H54 (cell line): ENCODE results near the gene PELI2.

Source experiments
- DNase-seq: peaks from one replicate; pipeline ENCODE4 v3.0.0; 2011; ENCODE audit warnings: low spot score, mixed read lengths; ENCODE audit not compliant: insufficient read length
- FAIRE-seq: peaks from 3 replicates; lab custom pipeline; 2011; peaks lifted over from hg19 to GRCh38; lab: Jason Lieb, UNC
- POLR2A ChIP-seq: IDR thresholded peaks from 2 replicates; pipeline ENCODE4 v1.6.1; 2011; ENCODE audit warnings: low read depth, mild to moderate bottlenecking, low read length

Gene PELI2

DNA sequence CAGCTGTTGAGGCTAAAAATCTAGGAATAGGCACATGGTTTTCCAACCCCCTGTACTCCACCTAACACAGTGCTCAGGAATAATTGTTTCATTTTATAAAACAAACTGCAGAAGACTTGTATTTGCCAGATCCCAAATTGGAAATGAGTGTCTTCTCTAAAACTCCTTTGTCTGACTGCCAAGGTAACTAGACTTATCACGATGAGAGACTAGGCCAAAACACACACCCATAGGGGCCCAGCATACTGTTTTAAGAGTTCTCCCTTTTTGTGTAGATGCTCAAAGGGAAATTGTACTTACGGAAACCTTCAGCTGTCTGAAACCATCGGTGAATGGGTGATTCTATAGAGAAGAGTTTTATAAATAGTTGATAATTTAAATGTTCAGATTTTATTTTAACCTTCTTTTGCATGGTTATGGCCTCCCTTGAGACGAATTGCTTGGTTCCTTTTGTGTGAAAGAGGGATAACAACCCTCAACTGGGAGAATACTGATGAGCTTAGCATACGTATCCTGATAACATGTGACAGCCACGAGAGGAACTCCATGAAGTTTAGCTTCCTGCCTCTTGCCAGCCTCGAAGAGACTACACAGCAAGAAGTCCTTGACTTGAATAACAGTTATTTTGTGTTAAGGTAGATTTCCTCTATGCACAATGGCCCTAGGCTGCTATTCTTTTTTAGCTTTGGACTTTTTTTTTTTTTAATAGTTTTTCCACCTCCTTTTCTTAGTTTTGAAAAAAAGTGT, 103.3 kb downstream of the PELI2 start:
- DNase-seq (no peak), FAIRE-seq (no peak)
- TF ChIP-seq POLR2A: no peak

DNA sequence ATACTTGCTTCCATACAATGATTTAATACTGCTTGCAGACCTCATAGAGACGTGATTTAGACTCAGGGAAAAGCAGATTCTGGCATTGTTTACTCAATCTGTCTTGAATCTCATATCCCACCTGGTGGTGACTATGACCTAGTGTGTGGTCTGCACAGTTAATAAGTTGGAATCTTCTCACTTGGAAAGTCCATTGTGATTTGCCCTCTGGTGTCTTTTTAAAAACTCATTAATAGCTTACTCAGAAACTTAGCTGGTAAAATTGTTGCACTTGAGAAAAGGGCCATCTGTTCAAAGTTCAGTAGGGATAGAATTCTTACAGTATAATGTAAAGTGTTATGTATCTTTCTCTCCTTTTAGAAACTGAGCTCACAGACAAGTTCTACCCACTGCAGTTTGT, 106.0 kb downstream of the PELI2 start:
- no peak for FAIRE-seq
- no peak for DNase-seq
- TF ChIP-seq POLR2A: no peak

DNA sequence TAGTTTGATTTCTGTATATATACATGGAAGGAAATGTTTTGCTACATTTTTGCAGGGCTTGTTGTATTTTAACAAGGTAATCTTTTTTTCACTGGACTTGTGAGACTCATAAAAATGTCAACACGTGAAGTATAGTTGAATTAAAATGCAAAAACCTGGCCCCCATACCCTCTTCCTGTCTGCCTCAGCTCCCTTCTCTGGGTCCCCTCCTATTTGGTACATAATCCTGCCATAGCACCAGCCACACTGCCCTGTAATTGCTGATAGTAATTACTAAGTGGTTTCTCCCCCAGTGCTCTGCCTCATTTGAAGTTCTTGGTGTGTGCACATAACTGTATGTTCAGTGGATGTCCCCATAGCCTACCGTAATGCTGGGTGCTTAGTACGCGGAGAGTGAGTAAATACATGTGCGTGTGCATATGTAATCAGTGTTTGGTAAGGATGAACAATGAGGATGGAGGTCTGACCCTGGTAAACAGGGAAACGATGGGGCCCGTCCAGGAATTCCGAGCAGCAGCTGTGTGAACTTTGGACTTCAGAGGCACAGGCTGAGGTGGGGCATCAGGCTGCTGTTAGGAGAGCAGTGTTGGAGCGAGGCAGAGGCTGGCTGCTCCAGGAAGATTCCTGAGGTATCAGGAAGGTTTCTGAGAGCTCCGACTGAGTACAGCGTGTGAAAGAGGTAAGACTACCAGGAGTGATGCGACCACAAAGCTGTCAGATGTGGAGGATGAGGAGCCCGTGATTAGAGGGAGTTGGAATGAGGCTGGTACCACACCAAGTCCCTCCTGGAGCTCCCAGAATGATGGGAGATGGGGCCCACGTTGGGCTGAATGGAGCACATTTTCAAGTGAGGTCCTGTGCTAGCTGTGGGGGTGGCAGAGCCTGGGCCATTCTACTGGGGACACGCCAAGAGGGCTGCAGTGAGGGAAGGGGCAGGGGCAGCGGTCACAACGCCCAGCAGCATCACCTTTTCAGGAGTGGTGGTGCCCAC, 106.8 kb downstream of the PELI2 start:
- no peak for TF ChIP-seq POLR2A
- DNase-seq (no peak), FAIRE-seq (no peak)

DNA sequence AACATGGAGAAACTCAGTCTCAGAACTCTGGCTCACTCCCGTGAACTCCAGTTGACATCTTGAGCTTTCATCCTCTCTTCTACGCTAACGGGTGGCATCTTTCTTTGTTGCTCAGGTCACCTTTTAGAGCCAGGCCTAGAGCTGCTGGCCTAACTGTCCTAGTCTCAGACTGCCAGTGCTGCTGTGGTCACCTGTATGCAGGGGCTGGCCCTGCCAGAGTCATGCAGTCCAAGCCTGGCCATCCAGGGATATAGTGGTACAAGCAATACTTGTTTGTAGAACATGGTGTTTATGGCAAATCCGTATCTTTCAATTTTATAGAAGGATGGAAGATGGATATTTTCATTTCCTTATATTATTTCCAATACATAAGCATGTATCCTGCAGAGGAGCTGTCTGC, 117.2 kb downstream of the PELI2 start:
- TF ChIP-seq POLR2A: no peak
- no peak for FAIRE-seq

DNA sequence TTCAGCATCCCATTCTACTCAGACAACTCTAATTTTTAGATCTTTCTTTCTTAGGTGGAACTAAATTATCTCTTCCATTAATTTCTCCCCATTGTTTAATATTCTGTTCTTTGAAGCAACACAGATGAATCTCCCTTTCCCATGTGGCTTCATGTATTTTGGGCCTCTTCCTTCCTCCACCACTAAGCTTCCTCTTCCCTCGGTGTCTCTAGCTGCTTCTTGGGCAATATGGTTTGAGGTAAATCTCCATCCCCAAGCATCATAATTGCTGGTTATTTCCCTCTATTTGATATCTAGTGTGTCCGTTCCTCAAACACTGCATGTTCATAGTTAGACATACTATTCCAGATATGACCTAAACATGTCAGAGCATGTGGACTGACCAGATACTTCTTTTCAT, 119.2 kb downstream of the PELI2 start:
- no peak for TF ChIP-seq POLR2A
- DNase-seq: no peak
- FAIRE-seq: no peak

More for the DNA sequence above, 117.2 kb downstream of the PELI2 start:
- DNase-seq: no peak

DNA sequence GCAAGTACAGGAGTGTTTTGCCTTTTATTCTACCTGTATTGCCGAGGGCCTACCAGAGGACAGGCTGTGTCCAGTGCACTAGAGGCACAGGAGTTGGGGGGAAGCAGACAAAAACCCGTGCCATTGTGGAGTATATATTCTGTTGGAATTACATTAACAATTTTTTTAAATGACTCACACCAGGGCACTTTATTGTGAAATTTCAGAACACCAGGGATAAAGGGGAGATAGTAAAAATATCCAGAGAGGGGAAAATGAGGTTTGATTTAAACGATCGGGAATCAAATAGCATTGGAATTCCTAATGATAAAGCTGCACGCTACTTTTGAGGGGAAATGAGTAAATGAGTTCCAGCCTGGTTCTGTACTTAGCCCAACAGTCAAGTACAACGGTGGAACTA, 123.2 kb downstream of the PELI2 start:
- no peak for DNase-seq
- TF ChIP-seq POLR2A: no peak
- no peak for FAIRE-seq

DNA sequence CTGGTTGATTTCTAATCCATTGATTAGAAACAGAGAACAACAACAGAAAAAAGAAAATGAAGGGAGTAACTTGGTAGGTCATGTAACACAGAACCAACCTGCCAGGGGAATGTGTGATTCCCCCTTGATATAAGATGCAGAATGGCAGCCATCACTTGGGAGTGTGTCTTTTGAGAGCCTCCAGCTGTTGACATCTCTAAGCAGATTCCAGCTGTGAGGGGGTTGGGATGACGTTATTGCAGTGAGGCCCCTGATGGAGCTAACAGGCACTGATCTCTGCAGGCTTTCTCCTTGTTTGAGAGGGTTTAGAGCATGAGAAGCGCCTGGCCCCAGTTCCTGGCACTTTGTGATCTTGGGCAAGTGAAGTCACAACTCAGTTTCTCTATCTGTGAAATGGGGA, 124.9 kb downstream of the PELI2 start:
- no peak for TF ChIP-seq POLR2A
- no peak for DNase-seq
- no peak for FAIRE-seq

DNA sequence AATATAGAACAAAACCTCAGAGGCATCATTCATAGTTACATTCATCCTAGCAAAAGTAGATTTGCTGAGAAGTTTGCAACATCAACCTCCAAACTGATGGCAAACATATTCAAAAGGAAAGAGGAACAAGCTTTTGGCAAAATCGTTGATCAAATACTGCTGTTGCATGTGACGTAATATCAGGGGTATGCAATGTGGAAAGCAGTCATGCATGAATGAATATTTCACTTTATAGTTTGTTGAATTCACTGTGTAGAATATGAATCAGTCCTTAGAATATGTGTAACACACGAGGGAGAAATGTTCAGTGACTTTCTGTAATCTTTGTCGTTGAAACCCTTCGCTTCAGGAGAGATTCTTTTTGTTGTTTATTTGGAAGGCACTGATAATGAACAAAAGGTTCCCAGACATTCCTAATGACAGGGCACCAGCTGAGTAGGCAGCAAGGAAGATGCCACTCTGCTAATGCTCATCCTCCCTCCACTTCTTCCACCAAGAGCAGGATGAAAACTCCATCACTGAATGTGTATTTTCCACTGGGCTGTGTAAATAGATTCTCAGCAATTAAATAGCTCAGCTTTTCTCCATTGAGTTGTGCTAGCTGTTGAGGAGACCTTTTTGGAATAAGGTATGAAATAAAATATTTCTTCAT, 126.1 kb downstream of the PELI2 start:
- DNase-seq (no peak), FAIRE-seq (no peak)
- no peak for TF ChIP-seq POLR2A

DNA sequence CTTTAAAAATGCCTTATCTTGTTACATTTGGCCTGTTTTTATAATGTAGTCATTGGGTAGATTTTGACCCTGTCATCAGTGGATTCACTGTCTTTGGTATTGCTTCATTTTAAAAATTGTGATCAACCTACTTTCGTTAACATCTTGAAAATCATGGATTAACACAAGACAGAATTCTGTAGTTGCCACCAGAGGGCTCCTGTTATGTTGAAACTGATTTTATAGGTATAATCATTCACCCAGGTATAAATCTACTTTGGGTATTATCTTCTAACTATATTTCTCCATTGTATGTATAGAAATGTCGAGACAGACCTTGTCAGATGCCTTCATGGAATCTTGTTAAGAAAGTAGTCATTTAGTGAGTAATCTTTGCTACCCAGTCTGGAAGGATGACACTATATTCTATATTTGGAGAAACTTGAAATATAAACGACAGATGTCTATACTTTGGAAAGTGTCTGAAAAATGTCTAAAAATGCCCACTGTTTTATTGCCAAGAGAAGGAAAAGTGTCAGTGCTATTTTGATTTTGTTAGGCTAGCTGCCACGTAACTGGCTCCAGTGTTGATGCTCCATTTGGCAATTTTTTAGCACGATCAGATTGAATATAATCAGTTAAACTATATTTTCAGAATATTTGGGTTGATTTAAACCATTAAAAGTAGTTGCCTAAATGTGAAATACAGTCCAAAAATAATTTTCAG, 129.4 kb downstream of the PELI2 start:
- DNase-seq (no peak), FAIRE-seq (no peak)
- TF ChIP-seq POLR2A: no peak

DNA sequence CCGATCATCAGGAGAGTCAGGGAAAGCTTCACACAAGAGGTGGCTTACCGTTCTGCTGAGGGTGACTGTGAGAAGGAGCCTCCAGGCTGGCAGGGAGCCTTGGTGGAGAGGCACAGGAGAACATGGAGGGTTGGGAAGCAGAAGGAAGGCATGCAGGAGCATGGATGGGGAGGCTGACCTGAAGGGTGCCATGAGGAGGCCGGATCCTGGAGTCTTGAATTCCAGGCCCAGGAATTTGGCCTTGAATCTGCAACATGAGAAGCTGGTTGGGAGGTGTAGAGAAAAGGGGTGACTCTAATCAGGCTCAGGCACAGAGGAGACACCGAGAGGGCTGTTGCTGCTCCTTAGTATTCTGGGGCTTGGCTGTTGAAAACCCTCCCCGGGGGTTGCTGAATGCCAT, 130.2 kb downstream of the PELI2 start:
- FAIRE-seq: no peak
- no peak for DNase-seq
- TF ChIP-seq POLR2A: no peak

DNA sequence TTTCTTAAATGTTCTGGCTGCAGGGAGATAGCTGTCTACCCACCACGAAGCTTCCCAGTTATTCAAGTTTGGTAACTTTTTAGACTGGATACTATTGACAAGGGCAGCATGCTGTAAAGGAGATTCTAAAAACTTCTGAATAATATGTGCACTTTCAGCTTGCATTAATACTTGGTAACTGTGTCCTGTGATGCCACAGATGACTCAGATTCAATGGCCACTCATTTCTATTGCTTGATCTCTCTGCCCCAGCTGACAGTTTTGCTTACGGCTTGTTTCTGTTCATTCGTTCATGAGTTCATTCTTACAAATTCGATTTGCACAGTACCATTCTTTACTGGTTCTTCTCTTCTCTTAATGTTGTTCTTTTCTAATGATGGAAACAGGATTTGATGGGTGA, 142.8 kb downstream of the PELI2 start:
- no peak for TF ChIP-seq POLR2A
- no peak for DNase-seq
- FAIRE-seq: no peak

DNA sequence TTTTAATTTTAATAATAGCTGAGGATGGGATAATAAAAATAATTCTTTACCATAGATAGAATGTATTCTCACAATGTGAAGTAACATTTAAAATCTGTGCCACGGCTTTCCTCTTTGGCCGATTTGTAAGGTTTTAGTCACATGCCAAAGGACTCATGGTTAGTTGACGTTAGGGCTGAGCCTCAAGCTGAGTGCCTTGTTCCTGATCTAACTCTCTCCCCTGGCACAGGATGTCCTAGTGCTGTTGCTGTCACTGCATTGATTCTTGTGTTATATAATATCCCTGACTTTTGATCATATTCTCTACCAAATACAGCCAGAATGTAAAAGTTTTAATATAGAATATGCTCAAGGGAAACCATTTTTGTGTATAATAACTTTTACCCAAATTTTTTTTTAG, 144.3 kb downstream of the PELI2 start:
- no peak for DNase-seq
- no peak for TF ChIP-seq POLR2A
- FAIRE-seq: no peak

DNA sequence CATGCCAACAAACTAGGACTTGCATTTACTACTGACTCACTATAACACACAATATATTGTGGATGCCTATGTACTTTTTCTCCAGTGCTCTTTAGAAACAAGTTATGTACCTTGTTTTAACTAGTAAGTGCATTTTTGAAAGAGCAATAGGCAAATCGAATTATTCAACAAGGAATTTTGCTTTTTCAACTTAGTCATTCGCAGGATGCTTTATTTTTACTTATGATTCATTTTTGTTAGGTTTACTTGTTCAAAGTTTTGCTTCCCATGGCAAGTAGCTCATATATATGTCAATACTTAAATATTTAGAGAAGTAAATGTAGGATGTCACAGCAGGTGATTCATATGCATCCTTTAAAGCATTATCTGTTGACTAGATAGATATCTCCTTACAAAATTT, 149.8 kb downstream of the PELI2 start:
- no peak for FAIRE-seq

More for the DNA sequence above, 149.8 kb downstream of the PELI2 start:
- DNase-seq: no peak
- no peak for TF ChIP-seq POLR2A
